ENCODE results near the gene MED8.

MED8 gene

GRCh38 chr1:43358746-43359693, 30.6 kb downstream of the MED8 start, which contains the start of gene CDC20:
CDC20 (plus strand) TSS chr1:43358981; CDS start chr1:43359216, 235 bp downstream.
- DNase-seq (ENCODE audit: low spot score): peak; percentile 100

- no peak for DNase-seq (ENCODE audit: low spot score)
Measured at GRCh38 chr1:43358121-43358745, 31.4 kb downstream of the MED8 start.

- no peak for DNase-seq (ENCODE audit: low spot score)
Measured at GRCh38 chr1:43357251-43357650, 32.3 kb downstream of the MED8 start.

- DNase-seq (ENCODE audit: low spot score): no peak
Measured at GRCh38 chr1:43354936-43355335, 34.7 kb downstream of the MED8 start.

- no peak for DNase-seq (ENCODE audit: low spot score)
Measured at GRCh38 chr1:43354471-43354870, 35.1 kb downstream of the MED8 start.

- DNase-seq (ENCODE audit: low spot score): no peak
Measured at GRCh38 chr1:43352881-43353280, 36.7 kb downstream of the MED8 start.

GRCh38 chr1:43352351-43352705, 37.3 kb downstream of the MED8 start:
- no peak for DNase-seq (ENCODE audit: low spot score)

GRCh38 chr1:43351421-43352350, 37.9 kb downstream of the MED8 start:
- DNase-seq (ENCODE audit: low spot score): no peak

GRCh38 chr1:43350976-43351375, 38.6 kb downstream of the MED8 start:
- DNase-seq (ENCODE audit: low spot score): no peak

GRCh38 chr1:43349594-43350306, 39.9 kb downstream of the MED8 start:
- no peak for DNase-seq (ENCODE audit: low spot score)

GRCh38 chr1:43348809-43349593, 40.6 kb downstream of the MED8 start:
- no peak for DNase-seq (ENCODE audit: low spot score)

- no peak for DNase-seq (ENCODE audit: low spot score)
Measured at GRCh38 chr1:43348343-43348808, 41.2 kb downstream of the MED8 start.

GRCh38 chr1:43346636-43347035, 43.0 kb downstream of the MED8 start:
- no peak for DNase-seq (ENCODE audit: low spot score)

GRCh38 chr1:43345120-43345519, 44.5 kb downstream of the MED8 start:
- no peak for DNase-seq (ENCODE audit: low spot score)

GRCh38 chr1:43344267-43344850, 45.2 kb downstream of the MED8 start:
- DNase-seq (ENCODE audit: low spot score): no peak

- no peak for DNase-seq (ENCODE audit: low spot score)
Measured at GRCh38 chr1:43340559-43340958, 49.0 kb downstream of the MED8 start.

GRCh38 chr1:43339584-43340232, 49.9 kb downstream of the MED8 start:
- DNase-seq (ENCODE audit: low spot score): no peak

- DNase-seq (ENCODE audit: low spot score): no peak
Measured at GRCh38 chr1:43338001-43338400, 51.6 kb downstream of the MED8 start.

- no peak for DNase-seq (ENCODE audit: low spot score)
Measured at GRCh38 chr1:43337588-43337987, 52.0 kb downstream of the MED8 start, which contains the start of gene MPL. MPL (plus strand) TSS chr1:43337818; CDS start chr1:43337849, 31 bp downstream.
